ENCODE measurements around the gene EIF3L.

DNA sequence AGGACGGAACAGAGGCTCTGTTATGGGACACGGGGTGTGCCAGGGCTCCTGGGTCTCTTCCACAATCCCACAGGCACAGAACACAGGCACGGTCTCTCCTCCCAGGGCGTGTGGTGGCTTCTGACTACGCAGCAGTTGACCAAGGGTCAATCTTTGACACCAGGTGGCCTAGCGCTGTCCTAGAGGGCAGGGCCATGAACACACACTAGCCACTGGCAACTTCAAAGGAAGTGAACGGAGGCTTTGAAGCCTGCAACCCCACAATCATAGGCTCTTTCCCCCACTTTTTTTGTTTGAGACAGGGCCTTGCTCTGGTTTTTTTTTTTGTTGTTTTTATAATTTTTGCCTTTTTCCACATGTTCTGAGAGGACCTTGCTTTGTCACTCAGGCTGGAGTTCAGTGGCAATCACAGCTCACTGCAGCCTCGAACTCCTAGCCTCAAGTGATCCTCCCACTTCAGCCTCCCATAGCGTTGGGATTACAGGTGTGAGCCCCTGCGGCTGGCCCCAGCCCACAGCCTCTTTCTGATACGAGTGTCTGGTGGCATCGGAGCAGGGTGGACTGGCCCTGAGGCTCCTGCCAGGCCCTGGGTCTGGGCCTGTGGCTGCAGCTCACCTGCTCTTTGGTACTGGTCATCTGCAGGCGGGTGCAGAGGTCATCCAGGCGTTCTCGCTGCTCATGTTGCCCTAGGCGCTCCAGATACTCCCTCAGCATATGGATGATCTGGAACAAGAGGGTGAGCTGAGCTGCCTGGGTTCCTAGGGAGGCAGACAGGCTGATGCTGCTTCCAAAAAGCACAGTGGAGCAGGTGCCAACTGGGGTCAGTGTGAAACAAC is 17.0 kb upstream of the EIF3L start:
- TF ChIP-seq GATA3 (IDR thresholded peaks at IDR 0.05; ENCODE audit: low read depth, low read length) (no peak), GATA2 (IDR thresholded peaks at IDR 0.05; ENCODE audit: low read depth, low read length) (no peak)

All from SH-SY5Y (cell line).